ENCODE results near the gene ZNF844. TPM values are rescaled to one million over a fixed set of nuclear protein-coding genes. Genes with fewer than 3 reads are reported as not detected.

The ZNF844 gene
- total RNA-seq, 2 donors from 2014 or later = 4.7 to 9.7 TPM

DNA sequence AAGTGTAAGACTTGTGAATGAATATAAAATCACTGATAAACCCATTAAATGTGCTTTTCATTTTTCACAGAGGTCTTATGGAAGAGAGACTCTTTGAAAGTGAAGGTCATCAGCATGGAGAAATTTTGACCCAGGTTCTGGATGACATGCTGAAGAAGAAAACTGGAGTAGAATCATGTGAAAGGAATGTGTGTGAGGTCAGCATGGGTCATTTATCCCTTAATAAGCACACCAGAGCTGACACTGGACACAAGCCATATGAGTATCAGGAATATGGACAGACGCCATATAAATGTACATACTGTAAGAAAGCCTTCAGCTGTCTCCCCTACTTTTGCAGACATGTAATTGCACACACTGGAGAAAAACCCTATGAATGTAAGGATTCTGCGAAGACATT, 46.6 kb downstream of the ZNF844 start:
- no peak overlapping the region for H3K27ac Mint-ChIP-seq

DNA sequence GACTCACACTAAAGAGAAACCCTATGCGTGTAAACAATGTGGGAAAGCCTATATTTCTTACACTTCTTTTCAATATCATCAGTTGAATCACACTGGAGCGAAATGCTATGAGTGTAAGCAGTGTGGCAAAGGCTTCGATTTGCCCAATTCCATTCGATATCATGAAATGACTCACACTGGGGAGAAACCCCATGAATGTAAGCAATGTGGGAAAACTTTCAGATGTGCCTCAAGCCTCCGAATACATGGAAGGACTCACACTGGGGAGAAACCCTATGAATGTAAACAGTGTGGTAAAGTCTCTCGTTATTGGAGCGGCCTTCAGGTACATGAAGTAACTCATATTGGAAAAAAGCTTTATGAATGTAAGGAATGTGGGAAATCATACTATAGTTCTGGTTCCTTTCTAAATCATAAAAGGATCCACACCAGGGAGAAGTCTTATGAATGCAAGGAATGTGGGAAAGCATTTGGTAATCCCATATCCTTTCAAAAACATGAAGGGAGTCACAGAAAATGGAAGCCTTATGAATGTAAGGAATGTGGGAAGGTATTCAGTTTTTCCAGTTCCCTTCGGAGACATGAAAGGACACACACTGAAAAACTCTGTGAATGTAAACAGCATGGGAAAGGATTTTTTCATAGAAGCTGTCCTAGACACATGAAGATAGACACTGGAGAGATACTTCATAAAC, 47.6 kb downstream of the ZNF844 start:
- no peaks in the 10 kb centered on the region for H3K9me3 ChIP-seq (ENCODE audit: control insufficient read depth, low read length, poor library complexity, severe bottlenecking)
- Mint-ChIP-seq H3K27ac (no peak overlapping the region), H3K27me3 (no peaks in the 10 kb centered on the region), H3K4me3 (no peak overlapping the region), H3K4me1 (no peaks in the 10 kb centered on the region), H3K36me3 (ENCODE audit: low read depth) (no peaks in the 10 kb centered on the region)
- ATAC-seq (no peak), DNase-seq (no peak)

More for the DNA sequence above, 46.6 kb downstream of the ZNF844 start:
- Mint-ChIP-seq H3K4me3 (no peak overlapping the region), H3K27me3 (no peaks in the 10 kb centered on the region), H3K4me1 (no peaks in the 10 kb centered on the region), H3K36me3 (ENCODE audit: low read depth) (no peaks in the 10 kb centered on the region)
- H3K9me3 ChIP-seq (ENCODE audit: control insufficient read depth, low read length, poor library complexity, severe bottlenecking) = no peaks in the 10 kb centered on the region
- DNase-seq (no peak), ATAC-seq (no peak)

DNA sequence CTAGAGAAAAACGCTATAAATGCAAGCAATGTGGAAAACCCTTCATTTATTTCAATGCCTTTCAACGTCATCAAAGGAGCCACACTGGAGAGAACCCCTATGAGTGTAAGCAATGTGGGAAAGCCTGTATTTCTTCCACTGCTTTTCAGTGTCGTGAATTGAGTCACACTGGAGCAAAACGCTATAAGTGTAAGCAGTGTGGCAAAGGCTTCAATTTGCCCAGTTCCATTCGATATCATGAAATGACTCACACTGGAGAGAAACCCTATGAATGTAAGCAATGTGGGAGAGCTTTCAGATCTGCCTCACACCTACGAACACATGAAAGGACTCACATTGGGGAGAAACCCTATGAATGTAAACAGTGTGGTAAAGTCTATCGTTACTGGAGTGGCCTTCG, 48.2 kb downstream of the ZNF844 start:
- H3K36me3 Mint-ChIP-seq (ENCODE audit: low read depth) = no peaks in the 10 kb centered on the region
- DNase-seq (no peak), ATAC-seq (no peak)
- H3K27me3 Mint-ChIP-seq = no peaks in the 10 kb centered on the region
- no peak overlapping the region for H3K27ac Mint-ChIP-seq
- no peaks in the 10 kb centered on the region for H3K9me3 ChIP-seq (ENCODE audit: control insufficient read depth, low read length, poor library complexity, severe bottlenecking)
- no peak overlapping the region for H3K4me3 Mint-ChIP-seq
- no peaks in the 10 kb centered on the region for H3K4me1 Mint-ChIP-seq

DNA sequence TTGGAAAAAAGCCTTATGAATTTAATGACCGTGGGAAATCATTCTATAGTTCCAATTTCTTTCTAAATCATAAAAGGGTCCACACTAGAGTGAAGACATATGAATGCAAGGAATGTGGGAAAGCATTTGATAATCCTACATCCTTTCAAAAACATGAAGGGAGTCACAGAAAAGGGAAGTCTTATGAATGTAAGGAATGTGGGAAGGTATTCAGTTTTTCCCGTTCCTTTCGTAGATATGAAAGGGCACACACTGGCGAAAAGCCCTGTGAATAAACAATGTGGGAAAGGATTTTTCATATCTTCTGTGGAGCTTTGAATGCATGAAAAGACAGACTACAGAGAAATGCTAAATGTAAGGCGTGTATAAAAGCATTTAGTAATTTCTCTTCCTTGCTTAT, 48.6 kb downstream of the ZNF844 start:
- H3K9me3 ChIP-seq (ENCODE audit: control insufficient read depth, low read length, poor library complexity, severe bottlenecking) = no peaks in the 10 kb centered on the region
- no peak for DNase-seq
- Mint-ChIP-seq H3K36me3 (ENCODE audit: low read depth) (no peaks in the 10 kb centered on the region), H3K27ac (no peak overlapping the region), H3K4me1 (no peaks in the 10 kb centered on the region), H3K4me3 (no peak overlapping the region), H3K27me3 (no peaks in the 10 kb centered on the region)
- no peak for ATAC-seq

DNA sequence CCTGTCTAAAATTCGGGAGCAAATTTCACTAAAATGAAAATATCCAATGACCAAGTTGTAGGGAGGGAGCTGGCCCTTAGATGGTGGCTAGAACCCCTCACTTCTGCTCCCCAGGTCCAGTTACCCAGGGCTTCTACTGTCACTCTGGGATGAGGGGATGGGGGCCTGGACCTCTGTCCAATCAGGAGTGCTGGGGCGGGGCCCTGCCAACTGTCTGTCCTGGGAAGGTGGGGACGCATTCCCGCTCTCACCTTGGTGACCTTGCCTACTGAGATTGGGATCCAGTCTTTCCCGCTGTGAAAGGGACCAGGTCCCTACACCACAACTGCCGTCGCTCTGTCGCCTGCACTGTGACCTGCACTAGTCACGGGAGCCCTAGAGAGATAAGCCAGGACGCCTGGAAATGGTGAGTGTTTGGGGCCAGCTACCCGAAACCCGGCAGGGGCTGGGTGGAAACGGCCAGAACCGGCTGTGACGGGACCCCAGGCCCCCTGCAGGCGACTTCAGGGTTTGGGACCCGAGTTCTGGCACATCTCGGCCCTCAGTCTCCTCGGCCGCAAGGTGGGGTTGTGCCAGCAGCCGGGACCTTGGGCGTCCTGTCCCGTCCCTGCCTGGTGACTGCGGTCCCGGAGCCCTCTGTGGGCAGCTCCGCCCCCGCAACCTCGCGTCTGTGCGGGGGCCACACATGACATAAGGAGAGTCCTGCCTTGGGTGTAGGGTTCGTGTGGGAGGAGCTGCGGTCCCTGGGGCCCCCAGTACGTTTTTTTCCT, 52.9 kb downstream of the ZNF844 start:
- Mint-ChIP-seq H3K4me3 (no peak overlapping the region), H3K27ac (no peak overlapping the region), H3K36me3 (ENCODE audit: low read depth) (no peaks in the 10 kb centered on the region), H3K27me3 (no peaks in the 10 kb centered on the region), H3K4me1 (no peaks in the 10 kb centered on the region)
- no peaks in the 10 kb centered on the region for H3K9me3 ChIP-seq (ENCODE audit: control insufficient read depth, low read length, poor library complexity, severe bottlenecking)
- ATAC-seq (no peak), DNase-seq (no peak)

DNA sequence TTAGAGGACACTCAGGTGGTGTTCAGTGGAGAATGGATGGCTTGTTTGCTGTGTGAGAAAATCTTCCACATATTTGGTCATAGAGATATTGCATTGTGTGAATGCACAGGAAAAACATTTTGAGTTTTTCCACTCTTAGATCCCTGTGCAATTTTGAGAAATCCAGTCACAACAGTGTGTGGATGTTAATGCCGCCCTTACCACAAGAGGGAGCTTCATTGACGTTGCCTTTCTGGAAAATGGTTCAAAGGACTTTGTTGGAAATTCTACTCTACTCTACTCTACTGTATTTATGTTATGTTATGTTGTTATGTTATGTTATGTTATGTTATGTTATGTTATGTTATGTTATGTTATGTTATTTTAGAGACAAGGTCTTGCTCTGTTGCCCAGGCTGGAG, 62.2 kb downstream of the ZNF844 start:
- H3K27ac Mint-ChIP-seq = no peak overlapping the region
- no peak for DNase-seq
- peaks cover 2% of the 10 kb centered on the region for H3K9me3 ChIP-seq (ENCODE audit: control insufficient read depth, low read length, poor library complexity, severe bottlenecking)
- H3K4me3 Mint-ChIP-seq = no peak overlapping the region
- H3K27me3 Mint-ChIP-seq = no peaks in the 10 kb centered on the region
- no peaks in the 10 kb centered on the region for H3K36me3 Mint-ChIP-seq (ENCODE audit: low read depth)
- H3K4me1 Mint-ChIP-seq = no peaks in the 10 kb centered on the region
- ATAC-seq = no peak

Other genes with a start within 250 kb of the ZNF844 start
- 1 to 10 TPM; 4.5 to 8.4 TPM for gene ZNF439, start 216.0 kb upstream of the ZNF844 start, total RNA-seq
- gene ZNF69, start 176.9 kb upstream of the ZNF844 start, total RNA-seq = 1 to 10 TPM; 2.3 to 2.4 TPM
- 10 to 100 TPM; 14.3 to 18.7 TPM for gene ZNF700, start 139.6 kb upstream of the ZNF844 start, total RNA-seq
- 1 to 10 TPM; 1.5 to 1.7 TPM for gene ZNF763, start 99.7 kb upstream of the ZNF844 start, total RNA-seq
- gene ZNF433, start 29.1 kb upstream of the ZNF844 start, total RNA-seq = 1 to 10 TPM in 1 of 2 donors, under 1 TPM in 1; 0.85 to 1.3 TPM
- gene ZNF878, start 11.8 kb upstream of the ZNF844 start, total RNA-seq = not detected
- 1 to 10 TPM; 1.3 to 1.6 TPM for gene ZNF20, start 75.6 kb downstream of the ZNF844 start, total RNA-seq
- 1 to 10 TPM in 1 of 2 donors, under 1 TPM in 1; 0.75 to 1.4 TPM for gene ZNF625, start 92.0 kb downstream of the ZNF844 start, total RNA-seq
- 10 to 100 TPM; 26.9 to 32.0 TPM for gene ZNF136, start 98.4 kb downstream of the ZNF844 start, total RNA-seq
- gene ZNF44, start 230.2 kb downstream of the ZNF844 start, total RNA-seq = 10 to 100 TPM; 20.7 to 35.5 TPM